Ascending aorta (tissue), 2 donors: ENCODE data around the gene KCNB1. TPM values are rescaled to one million over a fixed set of nuclear protein-coding genes. Genes with fewer than 3 reads are reported as not detected.

ENCODE experiments used
- DNase-seq, 2 donors: peaks; one replicate each; pipeline ENCODE4 v3.0.0-alpha.2; 2019; ENCODE audit warnings: low spot score in 2 of 2
- H3K27ac ChIP-seq, 2 donors: fragments of 200-600 bp; sonication (generic); one replicate each; pipeline ENCODE4 v1.5.1; 2016 to 2017; ENCODE audit warnings: mild to moderate bottlenecking in 1 of 2
- H3K27me3 ChIP-seq: fragments of 200-600 bp; sonication (generic); one replicate; pipeline ENCODE4 v1.5.1; 2017
- H3K36me3 ChIP-seq, 2 donors: fragments of 200-600 bp; sonication (generic); one replicate each; pipeline ENCODE4 v1.5.1; 2016
- H3K4me1 ChIP-seq, 2 donors: fragments of 200-600 bp; sonication (generic); one replicate each; pipeline ENCODE4 v1.5.1; 2016 to 2017; ENCODE audit warnings: mild to moderate bottlenecking in 1 of 2
- H3K4me3 ChIP-seq, 2 donors: fragments of 200-600 bp; sonication (generic); one replicate each; pipeline ENCODE4 v1.5.1; 2016 to 2017; ENCODE audit warnings: mild to moderate bottlenecking in 1 of 2
- H3K9me3 ChIP-seq, 2 donors: fragments of 200-600 bp; sonication (generic); one replicate each; pipeline ENCODE4 v1.5.1; 2016
- CTCF ChIP-seq, 3 experiments: fragments of 200-600 bp in 2 of 3; fragments of 450-650 bp in 1 of 3; sonication (generic) in 2 of 3; IDR thresholded peaks; one replicate each; pipeline ENCODE4 v1.5.1; 2016 to 2019; ENCODE audit warnings: antibody characterized with exemption in 3 of 3, mild to moderate bottlenecking in 1 of 3, moderate library complexity in 1 of 3
- intact Hi-C: fragments of 100-400 bp; cut with DNase I; formaldehyde crosslinking; loops from one replicate; pipeline ENCODE4 v1.15.1; 2023
- total RNA-seq: library from RNA; depleted of rRNA; stranded (reverse); fragments of >200 nt; gene quantifications from one replicate; pipeline ENCODE4 v1.1.0, GENCODE V29; 2016

The KCNB1 gene
- total RNA-seq, 1 donor from 2014 or later: not detected

DNA sequence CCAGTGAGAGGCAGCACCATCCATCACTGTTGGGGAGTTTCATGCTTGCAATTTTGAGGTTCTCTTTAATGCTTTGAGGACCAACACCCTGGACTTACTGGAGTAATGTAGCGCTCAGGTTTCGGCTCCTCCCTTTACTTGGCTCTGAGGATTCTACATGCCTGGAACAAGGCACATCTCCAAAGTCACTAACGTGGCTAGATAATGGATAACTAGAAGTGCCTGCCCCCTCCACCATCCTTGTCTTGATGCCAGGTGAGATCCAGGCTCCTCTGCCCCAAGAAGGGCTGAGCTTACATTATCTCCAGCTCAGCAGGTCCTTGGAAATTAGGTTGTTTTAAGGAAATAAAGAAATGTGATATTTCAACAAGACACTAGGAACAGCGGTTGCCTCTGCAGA, 129.1 kb downstream of the KCNB1 start:
- H3K27me3 ChIP-seq: no peaks in the 10 kb centered on the region
- intact Hi-C loops: no loop called here
- H3K36me3 ChIP-seq: no peaks in the 10 kb centered on the region
- DNase-seq: no peak
- TF ChIP-seq CTCF (IDR thresholded peaks at IDR 0.05): no peak
- H3K4me1 ChIP-seq: no peaks in the 10 kb centered on the region
- H3K4me3 ChIP-seq: no peak overlapping the region
- H3K9me3 ChIP-seq: no peaks in the 10 kb centered on the region
- no peak overlapping the region for H3K27ac ChIP-seq

- Histone ChIP-seq H3K27me3 (no peaks in the 10 kb centered on the region), H3K36me3 (no peaks in the 10 kb centered on the region), H3K27ac (no peak overlapping the region), H3K4me3 (no peak overlapping the region), H3K9me3 (no peaks in the 10 kb centered on the region), H3K4me1 (no peaks in the 10 kb centered on the region)
- DNase-seq: no peak
- intact Hi-C loops: no loop called here
- TF ChIP-seq CTCF (IDR thresholded peaks at IDR 0.05): no peak
These were observed 129.7 kb downstream of the KCNB1 start for GRCh38 chr20:49352751-49353150.

- Histone ChIP-seq H3K27ac (no peak overlapping the region), H3K4me1 (no peaks in the 10 kb centered on the region), H3K4me3 (no peak overlapping the region), H3K27me3 (no peaks in the 10 kb centered on the region), H3K9me3 (no peaks in the 10 kb centered on the region), H3K36me3 (no peaks in the 10 kb centered on the region)
- no peak for TF ChIP-seq CTCF (IDR thresholded peaks at IDR 0.05)
- intact Hi-C loops: no loop called here
- DNase-seq: no peak
These were observed 130.7 kb downstream of the KCNB1 start for GRCh38 chr20:49351775-49352174.

DNA sequence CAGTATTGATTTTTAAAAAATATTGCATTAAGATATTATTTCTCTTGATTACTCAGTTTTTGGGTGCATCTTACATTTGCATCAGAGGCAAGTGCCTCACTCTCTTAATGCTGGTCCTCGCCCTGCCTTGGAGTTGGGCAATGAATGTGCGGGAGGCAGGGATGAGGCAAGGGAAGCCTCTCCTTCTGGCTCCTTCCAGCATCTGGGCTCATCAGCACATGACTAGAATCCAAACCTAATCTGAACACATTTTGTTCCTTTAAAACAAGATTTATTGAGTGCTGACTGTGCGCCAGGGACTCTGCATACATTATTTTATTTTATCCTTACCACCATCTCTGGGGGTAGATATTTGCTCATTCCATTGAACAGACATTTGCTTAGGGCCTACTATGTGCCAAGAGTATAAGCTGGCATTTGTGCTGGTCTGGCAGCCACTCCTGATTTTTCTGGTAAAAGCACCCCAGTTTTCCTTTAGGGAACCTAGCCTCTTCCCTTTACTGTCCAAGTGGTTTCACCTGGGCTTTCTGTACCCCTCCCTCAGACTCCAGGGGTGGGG, 132.7 kb downstream of the KCNB1 start:
- H3K4me3 ChIP-seq: no peak overlapping the region
- TF ChIP-seq CTCF (IDR thresholded peaks at IDR 0.05): no peak
- intact Hi-C loops: no loop called here
- H3K9me3 ChIP-seq: no peaks in the 10 kb centered on the region
- DNase-seq: no peak
- H3K27me3 ChIP-seq: no peaks in the 10 kb centered on the region
- H3K4me1 ChIP-seq: peaks cover 0 to 12% of the 10 kb centered on the region in 2 donors
- no peak overlapping the region for H3K27ac ChIP-seq
- H3K36me3 ChIP-seq: no peaks in the 10 kb centered on the region

DNA sequence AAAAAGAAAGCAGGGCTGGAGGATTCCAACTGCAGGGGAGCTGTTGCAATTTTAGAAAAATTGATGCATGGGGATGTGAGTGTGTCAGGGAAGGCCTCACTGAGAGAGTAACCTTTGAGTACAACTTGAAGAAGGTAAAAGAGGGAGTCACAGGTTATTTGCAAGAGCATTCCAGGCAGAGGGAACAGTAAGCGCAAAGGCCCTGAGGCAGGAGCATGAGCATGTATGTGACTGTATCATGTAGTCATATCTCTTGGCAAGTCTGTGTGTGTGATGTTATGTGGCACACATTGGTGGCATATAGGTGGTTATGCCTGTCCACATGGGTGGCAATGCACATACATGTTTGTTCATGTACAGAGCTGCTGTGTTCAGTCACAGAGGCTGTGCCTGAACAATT, 133.4 kb downstream of the KCNB1 start:
- no peak for DNase-seq
- Histone ChIP-seq H3K27me3 (no peaks in the 10 kb centered on the region), H3K27ac (no peak overlapping the region), H3K36me3 (no peaks in the 10 kb centered on the region), H3K9me3 (no peaks in the 10 kb centered on the region), H3K4me3 (no peak overlapping the region), H3K4me1 (peaks cover 0 to 15% of the 10 kb centered on the region in 2 donors)
- TF ChIP-seq CTCF (IDR thresholded peaks at IDR 0.05): no peak
- intact Hi-C loops: no loop called here

DNA sequence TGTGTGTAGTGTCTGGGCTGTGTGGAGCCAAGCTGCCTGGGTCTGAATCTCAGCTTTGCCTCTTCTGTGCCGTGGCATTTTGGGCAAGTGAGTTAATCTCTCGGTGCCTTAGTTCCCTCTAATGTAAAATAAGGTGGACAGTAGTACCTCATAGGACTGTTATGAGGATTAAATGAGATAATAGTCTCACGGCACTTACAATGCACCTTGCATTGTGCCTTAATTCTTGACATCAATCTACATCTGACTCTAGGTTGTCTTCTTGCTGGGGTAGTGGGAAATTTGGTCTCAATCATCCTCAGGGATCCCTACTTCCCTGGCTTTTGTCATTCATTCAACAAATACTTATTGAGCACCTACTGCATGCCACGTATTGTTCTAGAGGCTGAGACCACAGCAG, 133.9 kb downstream of the KCNB1 start:
- Histone ChIP-seq H3K4me1 (peaks cover 0 to 15% of the 10 kb centered on the region in 2 donors), H3K4me3 (no peak overlapping the region), H3K27me3 (no peaks in the 10 kb centered on the region), H3K9me3 (no peaks in the 10 kb centered on the region), H3K27ac (no peak overlapping the region), H3K36me3 (no peaks in the 10 kb centered on the region)
- intact Hi-C loops: no loop called here
- no peak for DNase-seq
- no peak for TF ChIP-seq CTCF (IDR thresholded peaks at IDR 0.05)
